ENCODE measurements around the gene IARS1.

The IARS1 gene

DNA sequence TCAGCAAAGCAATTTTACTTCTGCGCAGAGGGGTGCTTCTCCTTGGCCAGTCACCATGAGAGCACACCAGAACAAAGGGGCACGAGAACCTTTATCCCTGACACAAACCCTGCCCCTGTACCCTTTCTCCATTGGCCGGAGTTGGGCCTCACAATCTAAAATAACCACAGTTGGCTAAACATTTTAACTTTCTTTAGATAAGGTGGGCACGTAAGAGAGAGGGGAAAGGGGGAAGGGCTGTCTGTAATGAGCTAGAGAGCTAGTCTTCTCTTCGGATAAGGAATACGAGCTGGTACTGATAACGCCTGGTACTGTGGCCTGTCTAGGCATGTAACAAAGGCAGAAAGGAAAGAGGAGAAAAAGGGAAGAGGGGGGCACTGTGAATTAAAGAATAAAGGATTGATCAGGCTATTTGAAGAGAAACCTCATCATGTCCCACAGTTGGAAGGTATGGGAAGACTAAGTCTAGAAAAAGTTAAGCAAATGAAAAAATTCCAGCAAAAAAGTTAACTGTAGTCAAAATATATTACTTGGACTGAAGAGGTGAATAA is 1.8 kb upstream of the IARS1 start:
- DNase-seq = no peak

DNA sequence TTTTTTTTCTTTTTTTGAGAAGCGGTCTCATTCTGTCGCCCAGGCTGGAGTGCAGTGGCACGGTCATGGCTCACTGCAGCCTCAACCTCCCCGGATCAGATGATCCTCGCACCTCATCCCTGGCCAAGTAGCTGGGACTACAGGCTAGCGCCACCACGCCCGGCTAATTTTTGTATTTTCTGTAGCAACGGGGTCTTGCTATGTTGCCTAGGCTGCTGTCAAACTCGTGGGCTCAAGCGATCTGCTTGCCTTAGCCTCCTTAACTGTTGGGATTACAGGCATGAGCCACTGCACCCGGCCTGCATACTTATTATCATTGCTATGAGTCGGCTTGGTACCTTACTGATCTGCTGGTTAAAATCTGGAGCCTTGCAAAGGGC is 790 bp upstream of the IARS1 start:
- DNase-seq = peak; percentile 30

GRCh38 chr9:92293075-92293354 is 482 bp downstream of the IARS1 start:
- no peak for DNase-seq

GRCh38 chr9:92292338-92293074 is 991 bp downstream of the IARS1 start:
- no peak for DNase-seq

DNA sequence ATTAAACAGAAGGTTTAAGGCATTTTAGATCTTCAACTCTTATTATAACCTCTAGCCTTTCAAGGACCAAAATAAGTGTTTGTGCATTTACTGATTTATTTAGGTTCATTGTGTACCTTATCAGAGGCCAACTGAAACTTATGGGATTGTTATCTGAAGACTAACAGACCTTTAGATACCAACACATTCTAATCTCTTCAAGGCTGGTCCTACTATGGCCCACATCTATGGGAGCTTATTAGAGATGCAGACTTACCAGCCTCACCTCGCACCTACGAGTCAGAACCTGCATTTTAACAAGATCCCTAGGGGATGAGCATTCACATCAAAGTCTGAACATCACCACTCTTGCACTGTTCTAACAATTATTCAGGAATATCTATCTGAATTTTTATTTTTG is 1.9 kb downstream of the IARS1 start:
- DNase-seq = no peak

DNA sequence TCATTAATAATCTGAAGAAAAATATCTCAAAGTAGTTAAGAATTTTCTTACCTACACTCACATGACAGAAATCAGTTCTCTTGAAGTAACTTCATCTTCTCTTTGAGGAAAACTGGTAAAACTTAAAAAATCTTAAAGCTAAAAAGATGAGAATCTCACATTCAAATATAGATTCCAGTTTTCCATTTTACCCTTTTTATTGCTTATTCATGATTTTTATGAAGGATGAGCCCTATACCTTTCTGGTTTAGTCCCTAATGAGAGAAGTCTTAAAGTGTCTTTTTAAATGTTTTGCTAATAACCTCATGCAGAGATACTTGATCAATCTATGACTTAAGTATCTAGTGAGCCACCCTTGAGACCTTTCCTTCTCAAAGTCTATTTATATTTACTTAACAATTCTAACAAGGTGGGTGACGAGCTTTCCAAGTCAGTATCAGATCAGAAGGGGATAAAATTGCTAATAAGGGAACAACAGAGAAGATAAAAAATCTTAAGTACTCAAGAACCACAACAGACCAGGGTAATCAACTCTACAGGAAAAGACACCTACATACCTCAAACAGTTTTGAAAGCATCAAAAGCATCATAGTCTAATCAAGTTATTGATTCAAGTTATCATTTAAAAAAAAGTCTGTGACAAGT is 2.6 kb downstream of the IARS1 start:
- no peak for DNase-seq

DNA sequence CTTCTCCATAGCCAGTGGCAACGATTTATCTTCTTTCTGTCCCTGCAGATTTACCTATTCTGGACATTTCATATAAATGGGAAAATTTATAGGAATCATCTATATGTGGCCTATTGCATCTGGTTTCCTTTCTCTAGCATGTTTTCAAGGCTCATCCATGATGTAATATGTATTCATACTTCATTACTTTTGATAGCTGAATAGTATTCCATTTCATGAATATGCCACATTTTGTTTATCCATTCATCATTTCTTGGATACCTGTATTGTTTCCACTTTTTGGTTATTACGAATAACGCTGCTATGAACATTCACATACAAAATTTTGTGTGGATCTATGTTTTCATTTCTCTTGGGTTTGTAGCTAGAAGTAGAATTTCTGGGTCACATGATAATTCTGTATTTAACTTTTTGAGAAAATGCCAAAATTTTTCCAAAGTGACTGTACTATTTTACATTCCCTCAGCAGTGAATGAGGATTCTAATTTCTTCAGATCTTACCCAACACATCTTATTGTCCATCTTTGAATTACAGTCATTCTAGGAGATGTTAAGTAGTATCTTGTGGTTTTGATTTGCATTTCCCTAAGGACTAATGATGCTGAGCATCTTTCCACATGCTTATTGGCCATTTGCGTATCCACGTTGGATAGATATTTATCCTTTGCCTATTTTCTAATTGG is 3.6 kb downstream of the IARS1 start:
- DNase-seq = no peak

- DNase-seq = no peak
Observed at GRCh38 chr9:92279302-92279701, 14.2 kb downstream of the IARS1 start.

DNA sequence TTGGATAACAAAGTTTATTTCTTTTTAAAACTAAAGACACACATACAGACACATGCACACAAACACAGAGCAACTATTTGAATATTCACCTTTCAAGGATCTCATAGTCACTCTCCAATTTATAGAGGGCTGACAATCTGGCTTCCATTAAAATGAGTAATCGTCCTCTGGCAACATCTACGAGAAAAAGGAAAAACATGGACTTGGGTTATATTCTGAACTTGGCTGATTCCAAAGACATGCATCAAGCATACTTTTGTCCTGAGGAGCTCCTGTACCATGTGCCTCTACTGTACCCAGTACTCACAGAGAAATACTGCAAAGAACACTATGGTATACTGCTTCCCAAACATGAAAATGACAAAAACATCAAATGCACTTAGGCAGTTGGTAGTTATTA is 15.4 kb downstream of the IARS1 start:
- no peak for DNase-seq

DNA sequence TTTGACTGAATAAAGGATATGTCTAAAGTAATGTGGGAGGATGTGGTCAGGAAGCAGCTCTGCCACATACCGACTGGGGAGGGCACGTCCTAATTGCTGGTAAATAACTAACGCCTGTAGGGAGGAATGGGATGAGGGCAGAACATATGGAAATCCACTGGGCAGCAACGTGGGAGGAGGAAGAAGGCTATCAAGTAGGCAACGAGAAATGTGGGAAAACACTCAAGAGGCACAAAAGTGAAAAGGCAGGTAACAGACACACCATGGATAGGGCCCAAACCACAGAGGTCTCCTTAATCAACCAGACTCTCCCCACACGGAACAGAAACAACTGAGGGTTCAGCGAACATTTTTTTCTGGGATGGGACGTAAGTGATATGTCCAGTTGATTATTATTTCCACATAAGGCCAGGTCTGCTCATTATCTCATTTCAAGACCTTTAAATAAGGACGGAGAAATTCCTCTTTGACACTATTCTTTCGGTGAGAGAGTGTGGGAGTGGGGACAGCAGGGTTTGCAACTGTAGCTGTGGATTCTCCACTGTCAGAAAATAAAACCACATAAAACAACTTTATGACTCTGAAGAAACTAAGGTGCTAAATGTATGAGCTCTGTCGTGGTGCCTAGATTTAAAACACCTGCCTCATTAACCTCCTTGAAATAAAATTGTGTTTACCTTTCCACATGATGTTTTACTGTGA is 17.0 kb downstream of the IARS1 start:
- DNase-seq = no peak

GRCh38 chr9:92275541-92275940 is 18.0 kb downstream of the IARS1 start:
- DNase-seq = no peak

DNA sequence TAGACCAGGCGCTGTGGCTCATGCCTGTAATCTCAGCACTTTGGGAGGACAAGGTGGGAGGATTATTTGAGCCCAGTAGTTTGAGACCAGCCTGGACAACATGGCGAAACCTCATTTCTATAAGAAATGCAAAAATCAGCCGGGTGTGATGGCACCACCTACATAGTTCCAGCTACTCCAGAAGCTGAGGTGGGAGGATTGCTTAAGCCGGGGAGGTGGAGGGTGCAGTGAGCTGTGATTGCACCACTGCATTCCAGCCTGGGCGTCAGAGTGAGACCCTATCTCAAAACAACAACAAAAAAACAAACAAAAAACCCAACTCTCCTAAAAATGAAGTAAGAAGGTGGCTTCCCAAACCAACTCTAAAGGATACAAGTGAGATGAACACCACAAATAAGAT is 23.0 kb downstream of the IARS1 start:
- DNase-seq = no peak

GRCh38 chr9:92266486-92266885 is 27.0 kb downstream of the IARS1 start:
- DNase-seq = no peak

DNA sequence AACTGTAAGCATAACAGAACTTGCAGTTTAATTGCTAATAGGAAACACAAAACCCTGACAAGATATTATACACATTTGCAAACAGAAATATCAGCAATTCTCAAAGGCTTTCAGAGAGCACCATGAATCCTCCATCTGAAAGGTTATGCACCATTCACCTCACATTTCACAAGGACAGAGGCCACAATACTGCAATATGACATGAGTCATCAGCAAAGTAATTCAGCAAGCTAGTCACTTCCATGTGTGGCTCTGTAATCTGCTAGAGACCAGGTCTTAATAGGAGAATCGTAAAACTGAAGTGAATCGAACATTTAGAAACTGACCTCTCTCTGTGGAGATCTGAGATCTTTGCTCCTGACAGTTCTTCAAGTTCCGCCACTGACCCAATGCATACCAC is 28.3 kb downstream of the IARS1 start:
- DNase-seq = no peak

- no peak for DNase-seq
Observed at GRCh38 chr9:92263131-92263530, 30.4 kb downstream of the IARS1 start.

GRCh38 chr9:92257327-92257726 is 36.2 kb downstream of the IARS1 start:
- DNase-seq = no peak

DNA sequence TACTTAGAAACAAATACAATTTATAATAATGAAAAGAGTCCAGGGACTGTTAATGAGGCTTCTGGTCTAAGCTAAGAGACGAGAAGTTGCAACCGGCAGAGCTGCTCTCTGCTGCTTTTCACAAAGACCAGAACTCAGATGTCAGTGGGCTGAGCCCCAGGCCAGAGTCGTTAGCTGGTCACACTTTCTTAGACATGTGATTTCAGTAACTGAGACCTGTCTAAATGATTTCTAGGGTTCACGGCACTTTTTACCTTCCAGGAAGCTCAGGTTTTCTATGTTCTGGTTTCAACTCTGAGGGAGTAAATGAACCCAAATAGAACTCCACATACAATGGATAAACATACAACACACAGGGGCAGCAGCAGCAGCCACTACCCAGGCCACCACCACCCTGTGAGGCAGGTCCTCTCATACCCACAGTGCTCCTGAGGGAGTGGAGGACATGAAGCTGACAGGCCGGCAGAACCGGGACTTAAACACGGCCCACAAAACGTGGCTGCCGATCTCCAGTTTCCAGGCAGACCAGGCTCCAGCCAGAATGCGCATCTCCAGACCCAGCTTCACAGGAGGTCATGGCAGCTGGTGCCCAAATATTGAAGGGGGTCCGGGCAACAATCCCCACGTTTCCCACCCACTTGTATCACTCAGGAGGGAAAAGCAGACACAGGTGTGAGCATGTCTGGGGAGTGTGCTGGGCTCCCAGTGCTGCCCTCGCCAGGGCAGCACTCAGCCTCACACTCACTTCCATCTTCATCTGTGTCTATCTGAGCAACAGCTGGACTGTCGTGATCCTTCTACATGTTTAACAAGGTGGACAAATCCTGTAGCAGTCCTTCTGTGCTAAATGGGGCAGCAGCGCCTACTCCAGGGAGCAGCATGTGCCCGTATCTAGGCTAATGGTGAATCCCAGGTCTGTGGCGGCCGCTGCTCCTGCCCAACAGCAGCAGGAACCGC is 38.8 kb downstream of the IARS1 start:
- DNase-seq = no peak

GRCh38 chr9:92253656-92254055 is 39.8 kb downstream of the IARS1 start:
- DNase-seq = no peak

DNA sequence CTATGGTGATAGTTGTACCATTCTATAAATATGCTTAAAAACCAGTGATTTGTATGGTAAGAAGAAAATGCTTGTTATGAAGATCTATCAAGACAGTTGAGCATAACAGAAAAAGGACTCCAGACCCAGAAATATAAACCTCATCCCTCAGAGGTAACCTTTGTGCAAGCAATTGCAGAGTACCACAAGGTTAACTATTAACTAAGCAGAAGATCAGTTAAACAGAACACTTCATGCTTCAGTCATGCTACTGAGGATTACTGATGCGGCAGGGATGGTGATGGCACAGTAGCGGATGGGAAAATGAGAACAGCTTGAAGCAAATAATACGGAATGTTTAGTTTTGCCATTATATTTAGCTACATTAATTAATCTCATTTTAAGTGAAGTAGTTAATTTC is 45.5 kb downstream of the IARS1 start:
- DNase-seq = no peak

DNA sequence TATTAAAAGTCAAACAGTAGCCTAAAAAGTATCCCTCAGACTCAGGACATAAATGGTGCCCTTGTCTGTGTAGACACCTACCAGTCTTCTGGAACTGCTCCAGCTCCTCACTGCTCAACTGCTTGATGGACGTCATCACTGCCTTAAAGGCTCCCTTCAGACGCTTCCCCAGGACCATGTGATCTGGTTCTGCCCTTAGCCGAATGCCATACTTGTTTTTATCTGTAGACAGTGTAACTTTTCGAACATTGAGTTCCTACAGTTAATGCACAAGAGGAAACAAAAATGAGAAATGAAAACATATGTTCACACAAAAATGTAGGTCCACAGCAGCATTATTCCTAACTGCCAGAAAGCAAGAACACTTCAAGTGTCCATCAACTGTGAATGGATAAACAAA is 46.2 kb downstream of the IARS1 start:
- DNase-seq = no peak

GRCh38 chr9:92245005-92245797 is 48.3 kb downstream of the IARS1 start:
- no peak for DNase-seq
